SJCRH30 (cell line): ENCODE data around the gene ART4. TPM values are rescaled to one million over a fixed set of nuclear protein-coding genes. Genes with fewer than 3 reads are reported as not detected.

Source experiments
- DNase-seq, 2 experiments: peaks; one replicate each; pipeline ENCODE4 v3.0.0-alpha.2; 2015 to 2020
- H3K27ac ChIP-seq: fragments of 250-450 bp; sonication (Bioruptor Pico); 2 replicates; pipeline ENCODE4 v1.5.1; 2020; ENCODE audit warnings: mild to moderate bottlenecking, moderate library complexity
- H3K27me3 ChIP-seq: fragments of 250-450 bp; sonication (Bioruptor Pico); 2 replicates; pipeline ENCODE4 v1.5.1; 2020; ENCODE audit warnings: mild to moderate bottlenecking, moderate library complexity
- H3K36me3 ChIP-seq: fragments of 250-450 bp; sonication (Bioruptor Pico); 2 replicates; pipeline ENCODE4 v1.5.1; 2020; ENCODE audit warnings: mild to moderate bottlenecking, moderate library complexity
- H3K4me1 ChIP-seq: fragments of 250-450 bp; sonication (Bioruptor Pico); 2 replicates; pipeline ENCODE4 v1.5.1; 2020; ENCODE audit warnings: mild to moderate bottlenecking, moderate library complexity
- H3K4me3 ChIP-seq: fragments of 250-450 bp; sonication (Bioruptor Pico); 2 replicates; pipeline ENCODE4 v1.5.1; 2020; ENCODE audit warnings: mild to moderate bottlenecking, moderate library complexity
- H3K9me3 ChIP-seq: fragments of 250-450 bp; sonication (Bioruptor Pico); replicated peaks from 2 replicates; pipeline ENCODE4 v1.5.1; 2020; ENCODE audit warnings: mild to moderate bottlenecking, moderate library complexity
- total RNA-seq: library from RNA; depleted of rRNA; stranded (reverse); fragments of >200 nt; shearing (Covaris generic); gene quantifications from 2 replicates; pipeline ENCODE4 v1.2.3, GENCODE V29; 2014

Gene ART4
- total RNA-seq, 1 experiment from 2014 or later, result not detected

DNA sequence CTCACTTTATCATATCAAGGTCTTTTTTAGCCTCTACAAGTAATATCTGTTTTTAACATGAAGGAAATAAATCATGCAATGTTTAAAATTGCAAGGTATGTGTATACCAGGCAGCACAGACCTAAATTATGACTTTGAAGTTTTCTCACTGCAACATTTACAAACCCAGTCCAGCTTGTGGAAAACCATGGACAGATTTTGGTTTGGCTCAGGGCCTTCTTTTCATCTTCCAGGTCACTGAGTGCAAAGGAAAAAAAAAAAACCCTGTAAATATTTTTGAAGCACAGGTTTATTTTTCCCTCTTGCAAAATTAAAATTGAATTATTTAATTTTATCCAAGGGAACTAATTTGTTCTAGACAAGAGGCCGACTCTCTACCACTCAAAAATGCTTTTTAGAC, 28.6 kb upstream of the ART4 start:
- H3K36me3 ChIP-seq, result no peaks in the 10 kb centered on the region

DNA sequence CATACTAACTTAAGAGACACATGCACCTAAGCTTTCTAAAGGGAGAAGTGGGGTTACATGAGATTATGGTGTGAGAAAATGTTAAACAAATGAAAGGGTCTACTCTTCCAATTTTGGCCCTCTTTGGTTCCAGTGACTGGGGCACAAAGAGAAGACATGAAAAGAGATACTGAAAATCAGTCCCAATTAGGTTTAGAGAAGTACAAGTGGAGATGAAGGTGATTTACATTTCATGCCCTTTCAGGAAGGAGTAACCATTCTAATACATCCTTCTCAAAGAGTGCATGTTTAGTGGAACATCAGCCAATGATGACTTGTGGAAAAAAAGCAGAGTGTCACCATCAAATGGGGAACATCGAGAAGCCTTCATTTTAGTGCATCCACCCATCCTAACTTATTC, 27.9 kb upstream of the ART4 start:
- Histone ChIP-seq H3K4me1 (peaks cover 20% of the 10 kb centered on the region), H3K27me3 (no peaks in the 10 kb centered on the region), H3K4me3 (no peak overlapping the region), H3K9me3 (no peaks in the 10 kb centered on the region), H3K27ac (peak overlapping the region; percentile 28; the same call in 1 of the 2 replicates), H3K36me3 (no peaks in the 10 kb centered on the region)
- DNase-seq, result no peak

More for the DNA sequence above, 28.6 kb upstream of the ART4 start:
- Histone ChIP-seq H3K4me3 (no peak overlapping the region), H3K27ac (no peak overlapping the region), H3K4me1 (peaks cover 20% of the 10 kb centered on the region), H3K27me3 (no peaks in the 10 kb centered on the region), H3K9me3 (no peaks in the 10 kb centered on the region)
- DNase-seq, result no peak

DNA sequence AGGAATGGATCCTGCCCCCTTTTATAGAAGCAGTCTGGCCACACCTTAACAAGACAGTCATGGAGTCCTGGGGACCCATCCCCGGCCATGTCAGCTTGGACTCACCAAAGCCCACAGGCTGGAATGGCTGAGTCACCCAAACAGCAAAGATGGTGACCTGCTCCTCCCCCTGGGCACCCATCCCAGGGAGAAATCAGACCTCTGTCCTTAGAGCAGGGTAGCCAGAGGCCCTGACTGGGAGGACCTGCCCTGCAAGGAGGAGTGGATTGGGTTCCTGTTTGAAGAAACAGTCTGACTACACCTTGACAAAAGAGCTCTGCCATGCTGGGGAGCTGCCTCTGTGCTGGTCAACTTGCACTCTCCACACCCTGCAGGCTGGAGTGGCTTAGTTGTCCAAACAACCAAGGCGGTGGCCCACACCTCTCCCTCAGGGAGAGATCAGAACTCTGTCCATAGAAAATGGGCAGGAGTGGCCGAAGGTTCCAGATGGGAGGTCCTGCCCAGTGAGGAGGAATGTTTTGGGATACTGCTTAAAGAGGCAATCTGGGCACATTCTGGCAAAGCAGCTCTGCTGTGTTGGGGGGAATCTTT, 25.7 kb upstream of the ART4 start:
- H3K9me3 ChIP-seq, result no peaks in the 10 kb centered on the region
- H3K27me3 ChIP-seq, result no peaks in the 10 kb centered on the region
- H3K27ac ChIP-seq, result no peak overlapping the region
- DNase-seq, result no peak
- H3K4me3 ChIP-seq, result no peak overlapping the region
- no peaks in the 10 kb centered on the region for H3K36me3 ChIP-seq
- peaks cover 14% of the 10 kb centered on the region for H3K4me1 ChIP-seq

DNA sequence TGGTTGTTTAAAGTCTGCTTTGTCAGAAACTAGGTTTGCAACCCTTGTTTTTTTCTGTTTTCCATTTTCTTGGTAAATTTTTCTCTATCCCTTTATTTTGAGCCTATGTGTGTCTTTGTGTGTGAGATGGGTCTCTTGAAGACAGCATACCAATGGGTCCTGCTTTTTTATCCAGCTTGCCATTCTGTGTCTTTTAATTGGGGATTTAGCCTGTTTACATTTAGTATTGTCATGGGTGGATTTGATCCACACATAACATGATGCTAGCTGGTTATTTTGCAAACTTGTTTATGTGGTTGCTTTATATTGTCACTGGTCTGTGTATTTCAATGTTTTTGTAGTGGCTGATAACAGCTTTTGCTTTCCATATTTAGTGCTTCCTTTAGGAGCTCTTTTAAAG, 17.2 kb upstream of the ART4 start:
- H3K4me1 ChIP-seq, result no peaks in the 10 kb centered on the region
- H3K27ac ChIP-seq, result no peak overlapping the region
- H3K27me3 ChIP-seq, result no peaks in the 10 kb centered on the region
- peaks cover 8% of the 10 kb centered on the region for H3K9me3 ChIP-seq
- H3K36me3 ChIP-seq, result no peaks in the 10 kb centered on the region
- no peak for DNase-seq
- no peak overlapping the region for H3K4me3 ChIP-seq

DNA sequence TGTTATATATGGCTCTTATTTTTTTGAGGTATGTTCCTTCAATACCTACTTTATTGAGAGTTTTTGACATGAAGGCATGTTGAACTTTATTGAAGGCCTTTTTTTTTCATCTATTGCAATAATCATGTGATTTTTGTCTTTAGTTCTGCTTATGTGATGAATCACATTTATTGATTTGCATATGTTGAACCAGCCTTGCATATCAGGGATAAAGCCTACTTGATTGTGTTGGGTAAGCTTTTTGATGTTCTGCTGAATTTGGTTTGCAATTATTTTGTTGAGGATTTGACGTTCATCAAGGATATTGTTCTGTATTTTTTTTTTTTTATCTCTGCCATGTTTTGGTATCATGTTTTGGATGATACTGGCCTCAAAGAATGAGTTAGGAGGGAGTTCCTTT, 15.2 kb upstream of the ART4 start:
- peaks cover 8% of the 10 kb centered on the region for H3K9me3 ChIP-seq
- no peaks in the 10 kb centered on the region for H3K27me3 ChIP-seq
- no peak for DNase-seq
- H3K4me3 ChIP-seq, result no peak overlapping the region
- no peaks in the 10 kb centered on the region for H3K4me1 ChIP-seq
- H3K36me3 ChIP-seq, result no peaks in the 10 kb centered on the region
- no peak overlapping the region for H3K27ac ChIP-seq

DNA sequence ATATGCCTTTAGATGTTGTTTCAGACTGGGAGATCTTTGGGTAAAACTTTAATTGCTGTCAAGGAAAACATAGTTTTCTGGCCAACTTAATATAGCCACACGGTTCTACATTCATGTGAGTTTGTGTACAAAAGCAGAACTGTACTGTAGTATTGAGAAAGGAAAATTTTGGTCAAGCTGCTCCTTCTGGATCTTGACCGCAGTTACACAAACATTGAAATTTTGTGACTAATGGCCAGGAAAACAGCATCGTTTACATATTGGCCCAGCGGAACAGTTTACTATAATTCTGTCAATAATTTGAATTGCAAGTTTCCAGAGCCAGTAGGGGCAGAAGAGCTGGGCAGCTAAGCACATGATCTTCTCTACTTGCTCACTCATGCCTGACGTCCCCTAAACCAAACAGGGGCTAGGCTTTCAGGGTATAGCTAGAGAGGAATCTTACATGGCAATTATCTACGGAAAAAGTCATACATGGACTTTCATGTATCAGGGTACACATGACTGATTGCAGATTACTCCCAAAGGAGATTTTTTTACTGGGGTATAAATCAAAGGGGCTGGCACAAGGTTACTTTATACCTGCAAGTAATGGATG, 11.4 kb upstream of the ART4 start:
- H3K27ac ChIP-seq, result no peak overlapping the region
- peaks cover 3% of the 10 kb centered on the region; the same call in 1 of the 2 replicates for H3K9me3 ChIP-seq
- no peak for DNase-seq
- H3K4me1 ChIP-seq, result peaks cover 5% of the 10 kb centered on the region
- no peak overlapping the region for H3K4me3 ChIP-seq
- H3K36me3 ChIP-seq, result no peaks in the 10 kb centered on the region
- H3K27me3 ChIP-seq, result no peaks in the 10 kb centered on the region

DNA sequence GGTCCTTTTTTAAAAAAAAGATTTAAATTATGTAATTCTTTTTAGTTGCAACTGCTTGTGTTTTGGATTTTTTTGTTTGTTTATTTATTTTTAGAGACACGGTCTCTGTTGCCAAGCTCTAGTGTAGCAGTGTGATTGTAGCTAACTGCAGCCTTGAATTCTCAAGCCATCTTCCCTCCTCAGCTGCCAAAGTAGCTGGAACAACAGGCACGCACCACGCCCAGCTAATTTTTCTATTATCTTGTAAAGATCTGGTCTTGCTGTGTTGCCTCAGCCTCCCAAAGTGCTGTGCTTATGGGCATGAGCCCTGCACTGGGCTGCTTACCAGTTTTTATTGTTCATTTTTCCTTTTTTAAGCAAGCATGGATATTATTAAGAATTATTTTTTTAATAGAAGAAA, 10.6 kb upstream of the ART4 start:
- H3K4me3 ChIP-seq, result no peak overlapping the region
- no peak overlapping the region for H3K27ac ChIP-seq
- DNase-seq, result no peak
- no peaks in the 10 kb centered on the region for H3K27me3 ChIP-seq
- H3K4me1 ChIP-seq, result peaks cover 8% of the 10 kb centered on the region
- no peaks in the 10 kb centered on the region for H3K36me3 ChIP-seq
- H3K9me3 ChIP-seq, result peaks cover 3% of the 10 kb centered on the region; the same call in 1 of the 2 replicates

DNA sequence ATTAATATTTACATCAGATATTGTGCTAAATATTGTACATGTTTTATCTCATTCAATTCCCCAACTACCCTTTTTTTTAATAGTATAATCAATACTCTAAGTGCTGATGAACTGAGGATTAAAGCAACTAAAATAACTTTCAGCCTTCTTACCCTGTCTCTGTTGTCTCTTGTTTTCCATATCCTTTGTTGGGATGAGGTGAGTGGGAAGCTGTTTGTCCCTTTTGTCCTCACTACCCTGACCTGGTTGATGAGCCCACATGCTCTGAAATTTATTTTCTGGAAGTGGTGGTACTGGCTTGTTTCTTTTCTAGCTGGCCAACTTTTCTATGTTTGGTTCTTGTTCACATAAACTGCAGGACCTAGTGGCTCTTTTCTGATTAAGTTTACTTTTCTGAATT, 9.6 kb upstream of the ART4 start:
- no peak overlapping the region for H3K4me3 ChIP-seq
- H3K9me3 ChIP-seq, result peaks cover 3% of the 10 kb centered on the region; the same call in 1 of the 2 replicates
- no peaks in the 10 kb centered on the region for H3K36me3 ChIP-seq
- no peaks in the 10 kb centered on the region for H3K27me3 ChIP-seq
- H3K4me1 ChIP-seq, result peaks cover 8% of the 10 kb centered on the region
- no peak for DNase-seq
- no peak overlapping the region for H3K27ac ChIP-seq

DNA sequence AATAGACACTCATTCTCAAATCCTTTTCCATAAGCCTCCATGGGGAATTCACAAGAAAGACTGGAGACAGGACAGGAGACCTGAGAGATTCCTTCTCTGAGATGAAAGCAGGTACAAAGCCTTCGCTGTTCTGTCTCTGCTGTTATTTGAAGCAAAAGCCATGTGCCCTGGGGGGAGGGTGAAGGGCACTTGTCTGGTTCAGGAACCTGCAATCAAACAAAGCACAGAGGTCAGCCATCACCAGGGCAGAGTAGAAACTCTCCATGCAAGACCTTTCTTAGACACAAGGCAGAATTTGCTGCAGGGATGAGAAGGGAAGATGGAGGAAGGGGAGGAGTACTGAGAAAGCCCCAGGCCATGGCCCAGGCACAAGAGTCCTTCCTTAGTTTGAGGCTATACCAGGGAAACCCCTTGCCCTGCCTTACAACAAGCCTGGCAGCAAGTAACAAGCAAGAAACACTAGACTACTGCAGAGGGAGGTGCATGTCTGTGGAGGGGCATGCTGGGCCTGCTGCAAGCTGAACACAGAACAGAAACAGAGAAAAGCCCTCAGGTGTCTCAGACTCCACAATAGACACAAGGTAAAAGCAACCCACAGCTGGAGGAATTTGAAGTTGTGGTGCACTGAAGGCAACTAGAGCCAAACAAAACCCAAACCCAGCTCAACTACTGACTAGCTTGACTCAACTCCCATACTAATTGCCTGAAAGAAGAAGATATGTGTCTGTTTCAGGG, 7.8 kb upstream of the ART4 start:
- DNase-seq, result no peak

DNA sequence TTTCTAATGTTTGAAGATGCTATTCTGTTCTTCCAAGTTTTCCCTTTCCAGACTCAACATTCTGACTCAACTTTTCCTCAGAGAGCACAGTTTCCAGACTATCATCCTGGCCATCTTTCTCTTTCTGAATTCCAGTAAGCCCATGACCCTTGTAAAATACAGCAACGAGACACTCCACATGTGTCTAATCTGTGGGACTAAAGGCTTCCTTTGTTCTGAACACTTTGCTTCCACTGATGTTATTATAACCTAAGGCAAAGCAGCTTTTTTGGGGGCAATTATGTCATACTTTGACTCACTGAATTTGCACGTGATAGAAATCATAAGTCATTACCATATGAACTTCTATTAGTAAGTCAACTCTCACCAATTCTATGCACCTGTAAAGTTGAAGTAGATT, 6.3 kb upstream of the ART4 start:
- Histone ChIP-seq H3K27me3 (no peaks in the 10 kb centered on the region), H3K36me3 (no peaks in the 10 kb centered on the region), H3K27ac (no peak overlapping the region; the same call in 1 of the 2 replicates), H3K4me3 (no peak overlapping the region), H3K9me3 (no peaks in the 10 kb centered on the region), H3K4me1 (peaks cover 8% of the 10 kb centered on the region)
- DNase-seq, result peak; percentile 13 to 63

More for the DNA sequence above, 7.8 kb upstream of the ART4 start:
- Histone ChIP-seq H3K4me3 (no peak overlapping the region), H3K36me3 (no peaks in the 10 kb centered on the region), H3K27ac (no peak overlapping the region), H3K4me1 (peaks cover 8% of the 10 kb centered on the region), H3K9me3 (no peaks in the 10 kb centered on the region), H3K27me3 (no peaks in the 10 kb centered on the region)

DNA sequence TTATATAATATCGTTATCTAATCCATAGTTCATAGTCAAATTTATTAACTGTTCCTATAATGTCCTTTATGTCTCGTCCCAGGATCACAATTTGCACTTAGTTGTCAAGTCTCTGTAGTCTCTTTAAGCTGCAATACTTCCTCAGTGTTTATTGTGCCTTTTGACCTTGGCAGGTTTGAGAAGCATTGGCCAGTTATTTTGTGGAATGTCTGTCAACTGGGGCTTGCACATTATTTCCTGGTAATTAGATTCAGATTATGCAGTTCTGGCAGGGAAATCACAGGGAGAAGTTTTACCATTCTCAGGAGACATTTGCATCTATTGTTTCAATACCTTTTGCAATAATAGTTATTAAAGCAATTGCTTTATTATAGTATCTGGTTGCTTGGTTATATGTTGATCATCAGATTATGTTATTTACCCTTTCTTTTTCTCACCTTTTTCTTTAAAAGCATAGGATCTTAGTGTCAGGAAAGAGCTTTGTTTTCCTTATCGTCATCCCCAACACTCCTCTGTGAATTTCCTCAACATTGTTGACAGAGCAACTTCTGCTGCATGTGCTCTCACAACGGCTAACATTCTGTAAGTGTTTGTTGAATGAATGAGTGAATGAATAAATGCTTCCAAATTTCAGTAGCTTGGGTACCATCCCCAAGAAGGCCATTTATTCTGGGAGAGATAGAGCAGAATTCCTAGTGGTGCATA, 3.7 kb upstream of the ART4 start:
- no peak overlapping the region for H3K27ac ChIP-seq
- no peak for DNase-seq
- peaks cover 8% of the 10 kb centered on the region for H3K4me1 ChIP-seq
- H3K4me3 ChIP-seq, result no peak overlapping the region
- H3K27me3 ChIP-seq, result no peaks in the 10 kb centered on the region
- no peaks in the 10 kb centered on the region for H3K9me3 ChIP-seq
- no peaks in the 10 kb centered on the region for H3K36me3 ChIP-seq

DNA sequence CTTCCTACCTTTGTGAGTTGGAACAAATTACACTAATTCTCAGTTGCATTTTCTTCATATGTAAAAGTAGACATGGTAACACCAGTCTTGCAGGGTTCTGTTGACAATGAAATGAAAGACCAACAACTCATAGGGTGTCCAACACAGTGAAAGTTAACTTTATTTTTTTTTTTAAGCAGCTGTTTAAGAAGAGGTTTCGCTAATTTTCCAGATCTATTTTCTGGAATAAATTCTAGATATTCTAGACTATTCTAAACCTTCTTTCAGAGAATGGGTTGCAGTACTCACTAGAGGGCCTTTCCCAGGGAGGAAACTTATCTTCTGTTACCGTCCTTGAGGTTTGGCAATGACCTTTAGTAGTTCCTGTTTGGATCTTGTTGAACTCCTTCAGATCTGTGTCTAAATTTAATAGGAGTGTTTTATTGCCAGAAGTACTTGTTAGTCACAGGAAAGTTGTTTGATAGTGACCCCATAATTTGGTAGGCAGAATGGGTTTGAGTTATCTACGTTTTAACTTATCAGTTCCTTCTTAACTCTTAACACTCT, 2.8 kb upstream of the ART4 start:
- H3K9me3 ChIP-seq, result no peaks in the 10 kb centered on the region
- no peak overlapping the region for H3K4me3 ChIP-seq
- no peak overlapping the region for H3K27ac ChIP-seq
- H3K27me3 ChIP-seq, result no peaks in the 10 kb centered on the region
- no peak for DNase-seq
- no peaks in the 10 kb centered on the region for H3K36me3 ChIP-seq
- peaks cover 8% of the 10 kb centered on the region for H3K4me1 ChIP-seq

DNA sequence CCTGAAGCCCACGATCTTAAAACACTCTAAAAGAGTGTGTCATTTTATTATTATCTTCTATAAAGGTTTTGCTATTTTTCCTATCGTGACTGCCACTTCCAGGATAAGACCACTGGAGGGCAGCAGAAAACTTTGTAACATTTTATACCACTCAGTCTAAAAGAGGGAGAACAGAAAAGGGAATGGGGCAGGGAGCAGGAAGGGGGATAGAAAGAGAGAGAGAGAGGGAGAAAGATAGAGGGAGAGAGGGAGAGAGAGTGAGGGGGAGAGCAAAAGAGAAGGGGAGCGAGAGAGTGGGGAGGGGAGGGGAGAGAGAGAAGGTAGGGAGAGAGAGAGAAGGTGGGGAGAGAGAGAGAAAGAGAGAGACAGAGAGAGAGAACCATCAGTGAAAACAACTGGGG, 2.0 kb upstream of the ART4 start:
- H3K27me3 ChIP-seq, result no peaks in the 10 kb centered on the region
- DNase-seq, result peak; percentile 39 to 78
- H3K4me1 ChIP-seq, result peaks cover 8% of the 10 kb centered on the region
- H3K4me3 ChIP-seq, result no peak overlapping the region
- no peaks in the 10 kb centered on the region for H3K36me3 ChIP-seq
- H3K27ac ChIP-seq, result no peak overlapping the region
- no peaks in the 10 kb centered on the region for H3K9me3 ChIP-seq

DNA sequence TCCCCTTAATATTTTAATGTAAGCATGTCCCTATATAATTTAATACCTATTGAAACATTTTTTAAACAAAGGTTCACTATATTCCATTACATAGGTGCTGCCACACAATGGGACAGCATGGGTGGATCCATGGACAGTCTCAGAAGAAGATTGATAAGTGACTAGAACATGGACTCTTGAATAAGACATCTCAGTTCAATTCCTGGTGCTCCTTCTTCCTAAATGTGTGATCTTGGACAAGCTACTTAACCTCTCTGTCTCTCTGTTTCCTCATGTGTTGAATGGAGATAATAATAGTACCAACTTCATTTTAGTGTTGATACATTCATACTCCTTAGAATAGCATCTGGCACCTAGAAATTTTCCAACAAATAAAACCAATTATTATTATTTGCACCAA, 1.1 kb upstream of the ART4 start:
- H3K27ac ChIP-seq, result no peak overlapping the region
- no peaks in the 10 kb centered on the region for H3K27me3 ChIP-seq
- H3K9me3 ChIP-seq, result no peaks in the 10 kb centered on the region
- peaks cover 1% of the 10 kb centered on the region; the same call in 1 of the 2 replicates for H3K4me1 ChIP-seq
- no peak for DNase-seq
- no peak overlapping the region for H3K4me3 ChIP-seq
- no peaks in the 10 kb centered on the region for H3K36me3 ChIP-seq

DNA sequence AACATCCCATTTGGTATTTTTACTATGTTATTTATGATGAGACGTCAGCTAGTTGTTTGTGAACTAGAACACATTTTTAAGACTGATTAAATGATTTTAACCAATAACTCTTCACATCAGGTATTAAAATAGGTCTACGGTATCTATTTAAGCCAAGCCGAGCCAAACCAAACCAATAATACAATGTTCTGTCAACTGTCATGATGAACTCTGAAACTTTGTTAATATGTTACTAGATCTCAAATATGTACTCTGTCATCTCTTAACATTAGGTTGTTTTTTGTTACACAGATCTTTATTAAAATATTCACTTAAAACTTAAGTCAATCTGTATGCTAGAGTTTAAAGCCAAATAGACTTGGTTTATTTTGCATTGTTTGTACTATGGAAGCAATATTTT, 1.0 kb downstream of the ART4 start:
- no peak overlapping the region for H3K4me3 ChIP-seq
- H3K9me3 ChIP-seq, result no peaks in the 10 kb centered on the region
- DNase-seq, result no peak
- no peak overlapping the region for H3K27ac ChIP-seq
- no peaks in the 10 kb centered on the region for H3K36me3 ChIP-seq
- no peaks in the 10 kb centered on the region for H3K4me1 ChIP-seq
- no peaks in the 10 kb centered on the region for H3K27me3 ChIP-seq
